NCI-H2029 treated with DMSO at 0.1 percent for 48 hours (cell line): ENCODE data around the gene NRP1.

ENCODE experiments used
- DNase-seq: peaks from one replicate; lab custom pipeline; 2025; lab: John Stamatoyannopoulos, UW

The NRP1 gene

DNA sequence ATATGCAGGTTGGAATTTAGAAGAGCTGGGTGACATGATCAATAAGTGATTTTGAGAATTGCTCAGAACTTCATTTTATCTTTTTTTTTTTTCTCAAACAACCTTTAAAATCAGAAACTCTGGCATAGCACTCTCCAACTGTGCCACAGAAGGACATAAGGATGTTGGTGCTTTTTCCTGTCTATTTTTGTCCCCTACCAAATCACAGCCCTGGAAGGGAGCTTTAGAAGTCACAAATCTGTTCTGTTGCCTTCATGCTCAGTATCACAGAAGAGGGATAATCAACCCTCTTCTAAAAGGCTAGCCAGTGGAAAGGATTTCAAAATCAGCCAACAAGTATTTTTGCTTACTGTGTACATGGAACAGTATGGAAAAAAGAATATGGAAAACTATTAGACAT is 14.8 kb upstream of the NRP1 start:
- no peak for DNase-seq

GRCh38 chr10:33347211-33347610 is 12.7 kb upstream of the NRP1 start:
- DNase-seq: no peak

- peak; percentile 54 for DNase-seq
Observed at GRCh38 chr10:33345236-33345635, 10.8 kb upstream of the NRP1 start.

- DNase-seq: no peak
Observed at GRCh38 chr10:33344676-33345075, 10.2 kb upstream of the NRP1 start.

- no peak for DNase-seq
Observed at GRCh38 chr10:33341637-33342036, 7.2 kb upstream of the NRP1 start.

DNA sequence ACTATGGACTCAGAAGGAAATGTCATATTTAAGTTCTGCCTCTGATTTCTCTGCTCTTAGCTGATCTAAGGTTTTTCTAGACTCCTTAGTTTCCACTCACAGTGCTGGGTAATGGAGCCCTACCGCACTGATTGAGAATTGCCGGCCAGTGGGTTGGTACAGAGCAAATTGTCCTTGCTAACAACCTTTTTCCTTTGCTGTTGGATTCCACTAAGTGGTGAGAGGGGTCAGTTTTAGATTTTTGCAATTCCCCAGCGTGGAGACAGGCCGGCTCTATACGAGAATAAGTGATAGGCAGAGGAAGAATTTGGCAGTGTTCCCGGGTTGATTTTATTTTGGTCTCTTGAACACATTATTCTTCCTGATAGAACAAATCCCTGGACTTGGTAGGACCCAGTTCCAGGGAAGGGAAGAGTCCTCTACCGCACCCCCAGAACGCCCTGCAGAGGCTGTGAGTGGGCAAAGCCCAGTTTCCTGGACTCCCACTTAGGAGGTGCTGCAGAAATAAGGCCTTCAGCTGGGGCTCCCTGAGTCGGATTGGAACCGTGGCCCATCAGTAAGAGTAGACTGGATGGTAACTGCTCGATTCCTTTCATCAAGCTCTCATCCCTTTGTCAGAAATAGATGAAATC is 3.0 kb upstream of the NRP1 start:
- no peak for DNase-seq

- no peak for DNase-seq
Observed at GRCh38 chr10:33336582-33337325, 2.3 kb upstream of the NRP1 start.

DNA sequence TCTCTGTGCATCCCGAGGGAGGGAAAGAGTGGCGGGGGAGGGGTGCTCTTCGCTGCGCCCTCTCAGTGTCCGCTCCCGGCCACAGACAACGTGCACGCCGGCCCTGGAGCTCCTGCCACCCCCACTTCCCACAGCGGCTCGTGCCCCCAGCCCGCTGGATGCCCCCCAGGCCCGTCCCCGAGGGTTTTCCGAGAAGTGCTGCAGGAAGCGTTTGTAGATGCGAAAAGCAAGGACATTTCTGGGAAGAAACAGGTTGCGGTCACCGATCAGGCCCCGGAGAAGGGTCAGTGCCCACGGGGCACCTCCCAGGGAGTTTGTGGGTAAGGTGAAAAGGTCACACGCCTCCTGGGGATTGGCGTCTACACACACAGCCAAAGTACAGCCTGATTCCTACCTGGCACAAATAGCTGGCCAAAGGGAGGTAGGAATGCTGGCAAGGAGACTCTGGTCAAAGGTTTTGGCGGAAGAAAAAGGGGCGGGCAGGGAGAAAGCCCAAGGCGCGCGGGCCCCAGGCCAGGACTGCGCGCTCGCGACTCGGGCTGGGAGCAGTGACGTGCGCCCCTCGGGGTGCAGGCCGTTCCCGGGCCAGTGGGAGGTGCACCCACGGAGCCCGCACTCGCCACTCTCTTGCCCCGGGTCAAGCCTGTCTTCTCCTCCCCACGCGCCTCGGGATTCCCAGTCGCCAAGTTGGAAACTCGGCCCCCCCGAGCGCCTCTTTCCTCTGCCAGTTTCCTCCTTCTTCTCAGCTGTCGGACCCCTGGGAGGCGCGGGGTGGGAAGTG is 1.5 kb upstream of the NRP1 start:
- no peak for DNase-seq

DNA sequence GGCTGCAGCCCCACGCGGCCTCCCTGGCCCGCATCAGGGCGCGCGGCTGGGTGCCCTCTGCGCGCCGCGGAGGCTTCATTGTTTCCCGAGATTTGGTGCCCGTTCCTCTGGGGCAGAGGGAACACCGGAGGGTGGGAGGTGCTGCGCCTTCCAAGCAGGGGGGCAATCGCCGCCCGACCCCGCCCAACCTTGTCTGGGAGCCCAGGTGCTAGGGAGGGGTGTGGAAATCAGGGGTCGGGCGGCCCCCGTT is 1.0 kb upstream of the NRP1 start:
- DNase-seq: no peak

DNA sequence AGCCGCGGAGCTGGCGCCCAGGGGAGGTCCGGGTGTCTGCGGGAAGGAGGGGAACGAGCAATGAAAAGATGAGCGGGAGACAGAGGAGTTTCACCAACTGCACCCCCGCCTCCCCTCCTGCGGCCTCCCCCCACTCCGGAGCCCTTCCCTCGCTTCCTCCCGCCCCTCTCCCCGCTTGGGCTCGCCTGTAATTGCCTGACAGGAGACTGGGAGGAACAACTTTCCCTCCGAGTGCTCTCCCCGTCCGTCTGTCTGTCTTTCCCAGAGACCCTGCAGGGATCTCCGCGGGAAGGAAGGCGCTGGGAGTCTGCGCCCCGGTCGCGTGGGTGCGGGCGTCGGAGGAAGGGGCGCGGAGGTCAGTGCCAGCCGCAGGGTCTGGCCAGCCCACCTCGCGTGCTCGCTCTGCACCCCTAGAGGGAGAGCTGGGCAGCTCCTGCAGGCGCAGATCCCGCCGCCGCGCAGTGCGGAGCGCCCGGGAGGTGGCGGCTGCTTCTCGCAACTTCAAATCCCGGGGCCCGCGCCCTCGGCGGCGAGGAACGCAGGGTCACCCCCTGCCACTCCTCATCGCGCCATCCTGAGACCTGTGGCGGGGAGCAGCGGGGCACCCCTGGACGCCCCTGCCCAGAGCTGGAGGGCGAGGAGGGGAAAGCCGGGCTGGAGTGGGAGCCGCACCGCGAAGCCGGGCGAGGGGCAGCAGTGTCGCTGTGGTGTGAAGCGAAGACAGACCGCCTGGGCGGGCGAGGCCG is 511 bp upstream of the NRP1 start:
- DNase-seq: no peak

DNA sequence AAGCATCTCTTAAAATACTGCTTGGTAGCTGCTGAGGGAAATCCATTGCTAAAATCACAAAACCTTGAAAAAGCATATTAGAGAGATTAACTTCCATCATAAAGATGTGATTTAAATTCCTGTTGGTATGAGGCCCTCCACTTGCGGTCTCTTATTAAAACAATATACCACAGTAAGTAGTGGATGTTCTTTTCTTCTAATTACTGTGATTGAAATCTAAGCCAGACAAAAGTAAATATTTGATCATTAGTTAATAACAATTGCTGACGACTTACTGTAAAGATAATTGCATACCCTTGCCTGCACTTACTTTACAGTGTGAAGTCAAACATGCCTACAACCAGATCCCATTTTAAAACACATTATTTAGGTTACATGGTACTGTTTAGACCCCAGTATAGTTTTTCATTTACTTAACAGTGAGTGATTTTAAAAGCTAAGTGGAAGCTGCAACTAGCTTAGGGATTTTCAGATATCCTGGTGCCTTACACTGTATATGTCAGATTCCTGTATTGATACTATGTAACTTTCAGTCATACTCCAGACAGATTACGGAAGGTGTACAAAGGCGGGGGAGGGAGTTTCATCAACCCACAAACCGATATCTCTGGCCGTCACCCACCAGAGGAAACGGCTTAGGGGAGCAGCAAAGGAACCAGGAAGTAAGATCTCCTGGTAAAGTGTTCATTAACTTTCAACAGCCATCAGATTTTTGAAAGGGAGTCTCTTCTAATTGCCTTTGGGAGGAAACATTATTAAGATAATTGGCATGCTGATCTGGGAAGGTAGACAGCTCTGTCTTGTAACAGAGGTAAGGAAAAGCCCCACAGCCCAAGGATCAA is 986 bp downstream of the NRP1 start:
- no peak for DNase-seq

DNA sequence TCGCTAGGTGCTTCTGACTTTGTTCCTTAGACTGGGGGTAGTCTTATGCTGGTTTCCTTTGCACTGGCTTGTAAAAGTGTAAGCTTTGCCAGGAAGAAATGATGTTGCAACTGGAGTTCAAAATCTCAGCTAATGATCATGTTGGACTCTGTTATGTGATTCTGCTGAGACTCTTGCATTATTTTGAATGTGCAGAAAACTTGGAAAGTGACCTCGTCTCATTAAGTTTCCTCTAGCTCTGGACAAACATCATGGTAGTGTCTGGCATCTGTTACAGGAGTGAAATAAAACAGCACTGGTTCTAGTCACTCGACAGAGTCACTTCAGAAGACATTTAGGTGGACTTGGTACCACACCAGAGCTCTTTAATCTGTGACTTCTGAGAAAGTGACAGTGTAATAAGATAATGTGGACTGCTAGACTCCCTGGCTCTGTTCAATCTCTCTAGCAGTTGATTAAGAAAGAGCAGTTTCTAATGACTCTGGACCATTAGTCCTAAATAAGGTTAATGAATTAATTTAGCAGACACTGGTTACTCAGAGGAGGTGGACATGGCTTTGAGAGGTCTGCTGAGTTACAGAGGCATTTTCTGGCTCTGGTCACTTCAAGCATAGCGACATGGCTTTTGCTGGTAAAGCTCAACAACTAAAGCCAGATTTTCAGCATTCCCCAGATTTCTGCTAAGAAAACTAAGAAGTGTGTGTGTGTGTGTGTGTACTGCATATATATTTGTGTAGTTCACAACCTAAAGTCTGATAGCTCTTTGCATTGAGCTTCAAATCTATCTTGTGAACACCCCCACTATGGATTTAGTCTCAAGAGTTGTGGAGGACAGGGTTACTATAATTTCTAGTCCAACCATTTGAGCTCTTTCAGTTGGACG is 2.0 kb downstream of the NRP1 start:
- no peak for DNase-seq

DNA sequence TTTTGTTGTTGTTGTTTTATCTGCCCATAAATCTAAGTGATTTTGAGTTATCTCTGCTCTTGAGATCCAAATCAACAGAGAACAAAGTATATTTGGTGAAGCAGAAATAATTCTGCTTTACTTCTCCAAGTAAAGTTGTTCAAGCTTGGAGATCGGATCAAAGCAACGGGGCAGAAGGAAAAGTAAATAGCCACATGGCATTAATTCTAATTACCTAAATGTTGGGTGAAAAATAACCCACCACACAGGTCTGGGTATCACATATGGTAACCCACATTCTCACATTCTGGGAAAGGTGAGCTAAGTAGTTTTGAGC is 3.1 kb downstream of the NRP1 start:
- DNase-seq: no peak

DNA sequence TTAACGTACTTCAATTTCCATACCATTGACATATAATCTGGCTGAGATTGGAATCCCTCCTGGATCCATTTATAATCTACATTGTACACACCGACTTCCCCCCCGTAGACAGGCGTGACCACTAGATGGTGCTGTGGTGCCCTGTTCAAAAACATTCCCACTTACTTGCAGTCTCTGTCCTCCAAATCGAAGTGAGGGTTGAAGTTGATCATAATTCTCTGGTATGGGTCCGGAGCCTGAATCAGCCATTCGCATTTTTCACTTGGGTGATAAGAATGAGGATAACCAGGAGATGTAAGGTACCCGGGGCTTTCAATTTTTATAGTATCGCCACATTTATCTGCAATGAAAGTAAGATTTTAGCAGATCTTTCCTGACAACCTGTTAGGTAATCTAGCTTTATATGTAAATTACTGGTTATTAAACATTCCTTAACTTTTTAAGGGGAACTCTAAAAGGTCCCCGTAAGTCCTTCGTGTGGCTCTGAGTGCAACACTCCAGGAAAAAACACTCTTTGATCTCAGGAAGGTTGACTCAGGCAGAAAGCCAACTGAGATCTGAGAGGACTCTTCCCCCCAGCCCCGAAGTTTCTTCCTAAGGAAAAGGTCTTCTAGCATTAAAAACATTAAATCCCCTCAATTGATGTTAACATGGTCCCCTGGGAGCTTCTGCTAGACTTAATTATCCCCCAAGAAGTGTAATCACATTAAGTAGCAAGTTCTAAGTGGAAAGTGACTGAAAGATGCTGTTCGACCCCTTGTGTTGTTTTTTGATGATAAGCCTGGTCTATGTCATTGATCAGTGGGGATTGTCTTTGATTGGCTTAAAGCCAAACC is 3.7 kb downstream of the NRP1 start:
- DNase-seq: peak; percentile 44

DNA sequence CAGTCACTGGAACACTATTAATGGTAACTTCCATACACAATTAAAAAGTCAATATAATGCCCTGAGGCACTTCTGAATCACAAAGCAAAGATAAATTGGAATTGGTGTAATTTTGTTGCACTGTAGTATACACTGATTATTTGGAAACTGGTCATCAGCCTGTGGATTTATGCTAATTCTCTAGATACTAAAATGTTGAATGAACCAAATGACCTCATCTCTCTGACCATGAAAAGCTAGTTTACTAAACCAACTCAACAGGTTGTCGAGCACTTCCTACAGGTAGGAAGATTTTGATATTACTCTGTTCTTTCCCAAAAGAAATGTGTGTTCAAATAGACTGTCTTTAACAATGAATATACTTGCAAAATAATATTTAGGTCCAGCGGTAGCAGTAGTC is 5.3 kb downstream of the NRP1 start:
- DNase-seq: no peak

DNA sequence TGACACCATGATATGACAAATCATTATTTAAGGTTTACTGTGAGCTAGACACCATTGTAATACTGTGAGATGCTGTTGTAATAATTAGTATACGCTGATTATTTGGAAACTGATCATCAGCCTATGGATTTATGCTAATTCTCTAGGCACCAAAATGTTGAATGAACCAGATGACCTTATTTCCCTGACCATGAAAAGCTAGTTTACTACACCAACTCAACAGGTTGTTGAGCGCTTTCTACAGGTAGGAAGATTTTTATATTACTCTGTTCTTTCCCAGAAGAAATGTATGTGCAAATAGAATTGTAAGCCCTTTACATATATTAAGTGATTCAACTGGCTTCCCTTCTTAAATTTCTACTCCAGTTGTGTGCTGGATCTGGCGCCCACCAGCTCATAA is 6.2 kb downstream of the NRP1 start:
- no peak for DNase-seq

GRCh38 chr10:33327751-33328150 is 6.7 kb downstream of the NRP1 start:
- no peak for DNase-seq

- no peak for DNase-seq
Observed at GRCh38 chr10:33326933-33327332, 7.5 kb downstream of the NRP1 start.

GRCh38 chr10:33325929-33326328 is 8.5 kb downstream of the NRP1 start:
- no peak for DNase-seq

- no peak for DNase-seq
Observed at GRCh38 chr10:33323721-33324120, 10.7 kb downstream of the NRP1 start.
